ENCODE results near the gene B3GAT1.

B3GAT1 gene

DNA sequence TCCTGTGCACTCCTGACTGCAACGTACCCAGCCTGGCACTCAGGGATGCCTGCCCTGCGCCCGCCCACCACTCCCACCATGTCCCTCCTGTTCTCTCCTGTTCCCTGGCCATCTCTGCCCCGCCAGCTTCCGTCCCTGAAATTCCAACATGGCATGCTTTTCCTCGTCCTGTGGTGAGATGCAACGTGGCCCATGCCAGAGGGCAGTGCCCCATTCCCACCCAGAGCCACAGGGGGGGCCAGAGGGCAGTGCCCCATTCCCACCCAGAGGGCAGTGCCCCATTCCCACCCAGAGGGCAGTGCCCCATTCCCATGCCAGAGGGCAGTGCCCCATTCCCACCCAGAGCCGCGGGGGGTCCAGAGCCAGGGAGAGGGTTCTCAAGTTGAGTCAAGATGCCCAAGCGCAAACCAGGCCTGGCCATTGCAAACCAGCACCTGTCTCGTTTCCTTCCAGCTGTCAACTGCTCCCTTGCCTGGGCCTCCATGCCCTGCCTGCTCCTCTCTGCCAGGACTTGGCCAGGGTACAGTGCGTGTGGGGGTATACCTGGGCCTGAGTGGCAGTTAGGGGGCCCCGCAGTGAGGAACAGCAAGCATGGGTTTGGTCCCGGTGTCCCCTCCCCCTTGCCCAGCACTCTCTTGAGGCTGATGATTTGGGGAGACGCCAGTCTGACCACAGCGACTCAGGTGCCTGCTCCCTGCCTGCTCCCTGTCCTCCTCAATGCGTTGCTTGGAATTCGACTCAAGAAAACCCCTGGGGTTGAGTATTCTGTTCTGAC lies 14.6 kb downstream of the B3GAT1 start:
- no peak for DNase-seq (ENCODE audit: low read depth)
- H3K4me3 ChIP-seq (ENCODE audit: low read length) = no peak overlapping the region
- TF ChIP-seq, protein P1, sequence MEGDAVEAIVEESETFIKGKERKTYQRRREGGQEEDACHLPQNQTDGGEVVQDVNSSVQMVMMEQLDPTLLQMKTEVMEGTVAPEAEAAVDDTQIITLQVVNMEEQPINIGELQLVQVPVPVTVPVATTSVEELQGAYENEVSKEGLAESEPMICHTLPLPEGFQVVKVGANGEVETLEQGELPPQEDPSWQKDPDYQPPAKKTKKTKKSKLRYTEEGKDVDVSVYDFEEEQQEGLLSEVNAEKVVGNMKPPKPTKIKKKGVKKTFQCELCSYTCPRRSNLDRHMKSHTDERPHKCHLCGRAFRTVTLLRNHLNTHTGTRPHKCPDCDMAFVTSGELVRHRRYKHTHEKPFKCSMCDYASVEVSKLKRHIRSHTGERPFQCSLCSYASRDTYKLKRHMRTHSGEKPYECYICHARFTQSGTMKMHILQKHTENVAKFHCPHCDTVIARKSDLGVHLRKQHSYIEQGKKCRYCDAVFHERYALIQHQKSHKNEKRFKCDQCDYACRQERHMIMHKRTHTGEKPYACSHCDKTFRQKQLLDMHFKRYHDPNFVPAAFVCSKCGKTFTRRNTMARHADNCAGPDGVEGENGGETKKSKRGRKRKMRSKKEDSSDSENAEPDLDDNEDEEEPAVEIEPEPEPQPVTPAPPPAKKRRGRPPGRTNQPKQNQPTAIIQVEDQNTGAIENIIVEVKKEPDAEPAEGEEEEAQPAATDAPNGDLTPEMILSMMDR (conservative IDR thresholded peaks at IDR 0.05; ENCODE audit: low read depth, low read length) = no peak

DNA sequence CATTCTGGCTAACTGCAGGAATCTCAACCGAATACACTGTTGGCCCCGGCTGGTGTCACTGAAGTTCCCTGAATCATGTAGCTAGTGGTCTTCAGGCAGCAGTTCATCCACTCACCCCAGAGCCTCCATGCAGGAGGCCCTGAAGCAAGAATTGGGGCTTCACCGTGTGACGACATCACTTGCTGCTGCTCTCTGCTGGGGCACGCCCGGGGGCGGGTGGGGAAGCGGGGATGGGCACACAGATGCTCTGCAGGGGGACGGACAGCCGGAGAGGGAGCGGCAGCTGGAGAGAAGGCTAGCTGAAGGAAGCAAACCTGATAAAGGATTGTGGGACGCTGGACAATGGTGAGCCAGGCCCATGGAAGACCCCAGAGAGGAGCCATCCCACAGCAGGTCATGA lies 17.0 kb downstream of the B3GAT1 start:
- no peak overlapping the region for H3K4me3 ChIP-seq (ENCODE audit: low read length)
- DNase-seq (ENCODE audit: low read depth) = no peak
- TF ChIP-seq, protein P1 (conservative IDR thresholded peaks at IDR 0.05; ENCODE audit: low read depth, low read length) = no peak

DNA sequence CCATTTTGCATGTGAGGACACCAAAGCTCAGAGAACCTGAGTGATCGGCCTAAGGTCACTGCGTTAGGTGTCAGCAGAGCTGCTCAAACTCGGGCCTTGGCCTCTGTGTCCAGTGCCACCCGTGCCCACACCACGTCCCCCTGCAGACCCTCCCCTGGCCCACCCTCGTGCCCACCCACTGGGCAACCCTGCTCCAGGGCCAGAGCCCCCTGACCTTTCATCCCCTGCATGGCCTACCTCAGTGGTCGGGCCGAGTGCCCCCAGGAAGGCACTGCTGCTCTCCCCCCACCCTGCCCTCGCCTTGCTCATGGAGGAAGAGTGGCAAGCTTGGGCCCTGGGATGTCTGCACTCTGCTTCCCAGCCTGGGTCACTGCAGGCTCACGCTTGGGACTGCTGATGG lies 17.7 kb downstream of the B3GAT1 start:
- H3K4me3 ChIP-seq (ENCODE audit: low read length) = no peak overlapping the region
- no peak for DNase-seq (ENCODE audit: low read depth)
- TF ChIP-seq, protein P1 (conservative IDR thresholded peaks at IDR 0.05; ENCODE audit: low read depth, low read length) = no peak

DNA sequence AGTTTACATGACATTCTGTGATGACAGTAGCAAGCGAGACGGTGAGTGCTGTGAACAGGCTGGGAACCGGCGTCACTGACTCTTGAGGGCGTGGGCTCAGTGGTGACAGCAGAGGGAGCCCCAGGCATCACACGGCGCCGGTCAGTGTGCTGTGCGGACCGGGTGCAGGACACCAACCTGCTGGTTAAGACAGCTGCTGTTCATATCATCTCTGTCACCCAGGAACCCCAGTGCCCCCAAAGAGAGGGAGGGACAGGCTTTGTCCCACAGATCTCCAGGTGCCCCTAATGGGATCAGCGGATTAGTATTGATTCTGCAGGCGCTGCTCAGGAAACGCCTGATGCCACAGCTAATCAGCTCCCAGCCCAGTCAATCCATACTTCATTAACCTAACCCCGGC lies 18.4 kb downstream of the B3GAT1 start:
- DNase-seq (ENCODE audit: low read depth) = no peak
- TF ChIP-seq, protein P1 (conservative IDR thresholded peaks at IDR 0.05; ENCODE audit: low read depth, low read length) = peak; percentile 54
- H3K4me3 ChIP-seq (ENCODE audit: low read length) = no peak overlapping the region

DNA sequence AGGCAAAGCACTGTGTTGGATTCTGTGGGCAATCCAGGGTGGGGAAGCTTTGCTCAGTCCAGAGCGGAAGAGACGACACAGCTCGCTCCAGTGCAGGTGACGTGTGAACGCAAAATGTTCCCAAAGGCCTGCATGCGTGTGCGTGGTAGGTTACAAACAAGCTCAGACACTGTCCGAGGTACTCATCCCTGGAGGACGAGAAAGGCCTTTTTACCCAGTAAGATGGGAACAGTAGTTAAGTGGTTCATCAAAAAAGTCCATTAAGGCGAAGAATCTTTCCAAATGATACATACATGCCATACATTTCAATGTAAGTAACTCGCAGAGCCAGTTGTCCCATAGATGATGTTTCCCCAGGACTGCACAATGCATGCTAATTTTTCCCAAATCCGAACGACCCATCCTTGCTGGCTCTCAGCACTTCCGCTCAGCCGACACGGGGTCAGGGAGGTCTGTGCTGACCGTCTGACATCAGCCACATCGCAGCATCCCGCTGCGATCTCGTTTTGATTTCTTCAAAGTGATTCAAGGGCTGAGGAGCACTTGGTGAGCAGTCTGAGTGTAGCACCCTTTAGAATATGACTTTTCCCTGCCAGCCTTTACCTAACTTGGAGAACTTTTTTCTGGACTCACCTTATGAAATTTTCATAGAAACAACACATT lies 19.0 kb downstream of the B3GAT1 start:
- no peak overlapping the region for H3K4me3 ChIP-seq (ENCODE audit: low read length)
- no peak for DNase-seq (ENCODE audit: low read depth)
- TF ChIP-seq, protein P1 (conservative IDR thresholded peaks at IDR 0.05; ENCODE audit: low read depth, low read length) = no peak

DNA sequence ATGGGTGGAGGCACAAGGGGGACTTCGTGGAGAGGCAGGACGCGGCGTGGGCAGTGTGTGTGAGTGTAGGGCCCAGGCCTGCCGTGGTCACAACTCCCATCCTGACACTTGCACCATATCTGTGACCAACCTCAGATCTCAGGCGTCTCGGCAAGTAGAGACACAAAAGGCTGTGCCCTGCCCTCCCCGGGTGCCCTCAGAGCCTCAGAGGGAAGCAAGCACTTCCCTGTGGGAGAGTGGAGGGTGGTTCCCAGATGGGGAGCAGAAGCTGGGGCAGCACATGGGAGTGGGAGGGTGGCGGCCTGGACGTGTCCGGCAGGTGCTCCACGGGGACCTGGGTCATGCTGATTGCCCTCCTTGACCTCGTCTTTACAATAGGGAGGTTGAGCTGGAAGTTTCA lies 20.4 kb downstream of the B3GAT1 start:
- no peak for DNase-seq (ENCODE audit: low read depth)
- no peak overlapping the region for H3K4me3 ChIP-seq (ENCODE audit: low read length)
- TF ChIP-seq, protein P1 (conservative IDR thresholded peaks at IDR 0.05; ENCODE audit: low read depth, low read length) = no peak
